ENCODE data around the gene RASSF3.

DNA sequence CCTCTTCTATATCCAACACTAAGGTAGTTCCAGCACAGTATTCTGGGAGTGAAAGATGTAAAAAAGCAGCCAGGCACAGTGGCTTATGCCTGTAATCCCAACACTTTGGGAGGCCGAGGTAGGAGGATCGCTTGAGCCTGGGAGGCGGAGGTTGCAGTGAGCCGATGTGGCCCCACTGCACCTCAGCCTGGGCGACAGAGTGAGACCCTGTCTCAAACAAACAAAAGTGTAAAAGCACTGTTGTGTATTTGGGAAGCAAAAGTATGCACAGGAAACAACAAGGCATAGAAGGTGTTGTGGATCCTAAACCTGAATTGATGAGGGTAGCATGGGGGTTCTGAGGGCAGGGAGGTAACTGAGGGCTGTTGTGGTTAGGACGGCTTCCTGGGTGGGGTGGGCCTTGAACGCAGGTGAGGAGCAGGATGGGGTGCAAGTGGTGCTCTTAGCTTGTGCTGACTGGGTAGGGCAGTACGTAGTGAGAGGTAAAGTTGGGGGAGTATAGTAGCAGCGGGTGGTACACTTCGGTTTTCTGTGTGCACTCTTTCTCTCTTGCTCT, 64.2 kb downstream of the RASSF3 start:
- TF ChIP-seq, protein P1, sequence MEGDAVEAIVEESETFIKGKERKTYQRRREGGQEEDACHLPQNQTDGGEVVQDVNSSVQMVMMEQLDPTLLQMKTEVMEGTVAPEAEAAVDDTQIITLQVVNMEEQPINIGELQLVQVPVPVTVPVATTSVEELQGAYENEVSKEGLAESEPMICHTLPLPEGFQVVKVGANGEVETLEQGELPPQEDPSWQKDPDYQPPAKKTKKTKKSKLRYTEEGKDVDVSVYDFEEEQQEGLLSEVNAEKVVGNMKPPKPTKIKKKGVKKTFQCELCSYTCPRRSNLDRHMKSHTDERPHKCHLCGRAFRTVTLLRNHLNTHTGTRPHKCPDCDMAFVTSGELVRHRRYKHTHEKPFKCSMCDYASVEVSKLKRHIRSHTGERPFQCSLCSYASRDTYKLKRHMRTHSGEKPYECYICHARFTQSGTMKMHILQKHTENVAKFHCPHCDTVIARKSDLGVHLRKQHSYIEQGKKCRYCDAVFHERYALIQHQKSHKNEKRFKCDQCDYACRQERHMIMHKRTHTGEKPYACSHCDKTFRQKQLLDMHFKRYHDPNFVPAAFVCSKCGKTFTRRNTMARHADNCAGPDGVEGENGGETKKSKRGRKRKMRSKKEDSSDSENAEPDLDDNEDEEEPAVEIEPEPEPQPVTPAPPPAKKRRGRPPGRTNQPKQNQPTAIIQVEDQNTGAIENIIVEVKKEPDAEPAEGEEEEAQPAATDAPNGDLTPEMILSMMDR (IDR thresholded peaks at IDR 0.05) = no peak
- TF ChIP-seq POLR2A (IDR thresholded peaks at IDR 0.05) (no peak), POLR2AphosphoS5 (IDR thresholded peaks at IDR 0.05) (no peak), EP300 (IDR thresholded peaks at IDR 0.05) (no peak)
